NCI-H1694 (cell line): ENCODE data around the gene ZMIZ1.

ENCODE experiments used
- DNase-seq: peaks from one replicate; lab custom pipeline; 2025; lab: John Stamatoyannopoulos, UW

The ZMIZ1 gene

DNA sequence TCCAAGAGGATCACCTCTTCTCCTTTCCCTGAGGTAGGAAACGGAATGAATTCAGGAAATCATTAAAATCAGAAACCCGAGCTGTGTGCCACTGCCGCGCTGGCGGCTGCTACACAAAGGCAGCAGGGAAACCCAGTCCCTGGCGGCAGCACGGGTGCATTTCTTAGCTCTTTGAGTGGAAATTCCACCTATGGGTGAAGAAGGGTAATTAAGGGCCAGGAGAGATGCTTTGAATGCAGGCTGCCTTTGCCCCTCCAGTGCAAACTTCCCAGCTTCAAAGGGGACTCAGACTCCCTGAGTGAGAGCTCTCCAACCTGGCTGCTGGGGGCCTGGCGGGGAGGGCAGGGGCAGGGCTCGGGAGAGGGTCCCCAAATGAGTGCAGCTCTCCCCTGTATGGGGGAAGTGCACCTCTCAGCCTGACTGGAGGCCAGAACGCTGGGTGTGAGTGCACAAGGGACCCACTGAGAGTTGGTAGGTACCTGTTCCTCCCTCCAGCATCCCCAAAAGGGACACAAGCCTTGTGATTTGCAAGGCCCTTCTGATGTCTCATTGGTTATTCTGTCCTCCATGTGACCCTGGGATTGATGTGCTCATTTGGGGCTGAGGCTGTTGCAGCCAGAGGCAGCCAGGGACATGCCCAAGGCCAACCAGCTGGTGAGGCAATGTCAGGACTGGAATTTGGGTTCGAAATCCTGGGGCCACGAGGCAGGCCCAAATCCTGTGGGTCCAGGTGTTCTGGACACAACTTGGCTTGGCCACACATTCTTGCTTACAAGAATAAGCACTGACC is 16.3 kb upstream of the ZMIZ1 start:
- no peak for DNase-seq

DNA sequence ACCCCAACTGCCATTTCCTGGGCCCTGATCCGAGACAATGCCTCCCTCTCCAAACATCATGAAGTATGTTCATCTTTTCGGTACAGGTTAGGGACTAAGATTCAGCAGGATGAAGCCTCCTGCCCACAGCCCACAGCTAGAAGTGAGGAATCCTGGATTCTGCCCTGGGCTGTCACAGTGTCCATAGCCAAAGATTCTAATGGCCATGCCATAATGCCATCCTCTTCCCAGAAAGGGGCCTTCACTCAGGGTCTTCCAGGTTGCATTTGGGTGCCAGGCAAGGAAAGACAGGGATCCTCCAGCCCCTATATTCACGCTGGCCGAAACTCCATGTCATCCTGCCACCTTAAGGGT is 15.7 kb upstream of the ZMIZ1 start:
- no peak for DNase-seq

DNA sequence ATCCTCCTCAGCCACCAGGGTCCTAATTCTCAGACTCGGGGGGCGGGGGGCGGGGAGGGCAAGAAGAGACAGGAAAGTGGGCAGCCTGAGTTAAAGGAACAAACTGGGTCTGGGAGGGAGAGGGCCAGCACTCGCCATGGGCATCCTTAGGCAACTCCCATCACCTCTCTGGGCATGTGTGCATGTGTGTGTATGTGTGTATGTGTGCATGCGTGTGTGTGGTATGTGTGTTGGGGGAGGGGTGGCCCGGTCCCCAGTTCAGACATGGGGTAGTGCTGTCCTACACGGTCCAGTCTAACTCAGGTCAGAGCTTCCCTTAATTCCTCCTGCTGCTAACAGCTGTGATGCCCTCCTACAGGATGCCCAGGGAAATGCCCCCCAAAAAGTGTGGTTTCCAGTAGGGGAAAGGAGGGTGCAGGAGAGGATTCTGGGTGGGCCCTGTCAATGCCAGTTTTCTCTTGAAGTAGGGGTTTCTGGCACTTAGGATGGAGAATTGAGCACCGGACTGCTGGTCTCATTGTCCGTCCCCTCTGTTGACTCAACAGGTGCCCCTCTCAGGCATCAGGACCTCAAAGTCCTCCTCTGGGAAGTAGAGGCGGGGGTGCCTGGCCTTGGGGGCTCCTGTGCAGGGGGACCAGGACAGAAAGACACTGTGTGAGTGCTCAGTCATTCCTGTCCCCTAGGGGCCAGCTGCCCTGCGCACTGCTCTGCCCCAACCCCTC is 15.1 kb upstream of the ZMIZ1 start:
- no peak for DNase-seq

DNA sequence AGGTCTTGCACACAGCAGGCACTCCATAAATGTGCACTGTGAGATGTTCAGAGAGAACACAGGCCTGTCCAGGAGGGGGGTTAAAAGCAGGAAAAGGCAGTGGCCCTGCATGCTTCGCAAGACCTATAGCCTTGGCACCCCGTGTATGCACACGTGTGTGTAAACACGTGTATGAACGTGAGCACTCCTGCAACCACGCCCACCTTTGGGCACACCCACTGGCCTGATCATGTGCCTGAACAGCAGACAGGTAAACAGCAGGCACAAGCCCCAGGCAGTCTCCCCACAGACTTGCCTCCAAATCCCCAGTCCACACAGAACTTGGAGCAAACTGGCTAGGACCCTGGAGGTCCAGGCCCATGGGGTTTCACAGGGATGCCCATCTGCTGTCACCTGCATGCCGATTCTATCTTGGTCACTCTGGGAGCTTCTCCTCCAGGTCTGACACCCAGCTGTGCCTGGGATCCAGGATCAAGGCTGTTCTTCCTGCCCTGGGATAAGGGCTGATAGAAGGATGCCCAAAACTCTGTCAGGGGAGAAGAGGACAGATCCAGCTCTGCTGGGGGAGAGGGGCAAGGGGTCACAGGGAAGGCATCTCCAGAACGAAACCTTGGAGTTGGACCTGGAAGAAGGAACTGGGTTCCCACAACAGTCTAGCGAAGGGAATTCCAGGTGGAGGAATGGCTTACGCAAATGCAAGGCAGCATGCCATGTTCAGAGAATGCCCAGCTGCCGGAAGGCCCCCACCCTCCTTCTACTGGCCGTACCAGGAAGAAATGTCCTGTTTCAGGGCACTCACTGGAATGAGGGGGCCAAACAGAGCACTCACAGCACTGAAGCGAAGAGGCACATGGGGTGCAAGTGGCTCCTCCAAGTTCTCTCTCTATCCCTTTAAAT is 14.3 kb upstream of the ZMIZ1 start:
- no peak for DNase-seq

DNA sequence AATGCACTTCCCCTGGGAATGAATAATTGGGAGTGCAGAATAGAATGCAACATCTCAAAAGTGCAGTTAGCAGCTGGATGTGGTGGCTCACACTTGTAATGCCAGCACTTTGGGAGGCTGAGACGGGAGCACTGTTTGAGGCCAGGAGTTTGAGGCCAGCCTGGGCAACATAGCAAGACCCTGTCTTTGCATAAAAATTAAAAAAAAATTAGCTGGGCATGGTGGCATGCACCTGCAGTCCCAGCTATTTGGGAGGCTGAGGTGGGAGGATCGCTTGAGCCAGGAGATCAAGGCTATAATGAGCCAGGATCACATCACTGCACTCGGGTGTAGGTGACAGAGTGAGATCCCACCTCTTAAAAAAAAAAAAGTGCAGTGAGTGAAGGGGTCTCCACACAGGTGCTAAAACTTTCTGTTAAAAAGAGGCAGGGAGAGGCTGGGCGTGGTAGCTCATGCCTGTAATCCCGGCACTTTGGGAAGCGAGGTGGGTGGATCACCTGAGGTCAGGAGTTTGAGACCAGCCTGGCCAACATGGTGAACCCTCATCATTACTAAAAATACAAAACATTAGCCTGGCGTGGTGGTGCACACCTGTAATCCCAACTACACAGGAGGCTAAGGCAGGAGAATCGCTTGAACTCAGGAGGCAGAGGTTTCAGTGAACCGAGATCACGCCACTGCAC is 13.5 kb upstream of the ZMIZ1 start:
- DNase-seq, result no peak

DNA sequence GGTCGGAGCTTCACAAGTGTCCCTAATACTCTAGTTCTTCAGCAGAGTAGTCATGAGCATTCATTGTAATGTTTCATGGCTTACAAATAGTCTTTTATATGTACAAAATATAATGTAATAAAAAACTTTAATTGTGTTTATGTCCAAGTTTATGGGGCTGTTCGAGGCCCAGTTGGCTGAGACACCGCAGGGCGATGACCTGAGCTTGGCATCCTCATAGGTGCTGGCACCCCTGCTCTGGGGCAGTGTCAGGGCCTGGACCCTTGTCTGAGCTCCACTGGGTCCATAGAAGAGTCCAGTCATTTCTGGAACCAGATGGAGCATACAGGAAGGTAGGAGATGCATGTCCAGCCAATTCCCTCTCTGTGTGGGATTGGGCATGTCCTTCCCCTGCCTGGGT is 12.9 kb upstream of the ZMIZ1 start:
- DNase-seq, result no peak

DNA sequence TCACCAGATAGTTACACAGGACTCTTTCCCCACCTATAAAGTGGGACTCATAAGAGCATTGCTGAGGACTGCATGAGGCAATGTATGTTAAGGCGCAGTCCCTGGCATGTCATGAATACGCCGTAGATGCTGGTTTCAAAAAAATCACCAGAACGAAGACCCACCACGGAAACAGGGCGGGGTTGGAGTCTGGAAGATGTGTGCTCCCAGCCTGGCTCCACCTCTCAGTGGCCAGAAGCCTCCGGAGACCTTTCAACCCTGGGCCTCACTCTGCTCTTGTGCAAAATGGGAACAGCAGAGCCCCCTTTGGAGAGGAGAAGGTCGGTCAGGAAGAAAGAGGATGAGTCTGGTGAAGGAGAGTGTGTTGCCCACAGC is 12.4 kb upstream of the ZMIZ1 start:
- no peak for DNase-seq

DNA sequence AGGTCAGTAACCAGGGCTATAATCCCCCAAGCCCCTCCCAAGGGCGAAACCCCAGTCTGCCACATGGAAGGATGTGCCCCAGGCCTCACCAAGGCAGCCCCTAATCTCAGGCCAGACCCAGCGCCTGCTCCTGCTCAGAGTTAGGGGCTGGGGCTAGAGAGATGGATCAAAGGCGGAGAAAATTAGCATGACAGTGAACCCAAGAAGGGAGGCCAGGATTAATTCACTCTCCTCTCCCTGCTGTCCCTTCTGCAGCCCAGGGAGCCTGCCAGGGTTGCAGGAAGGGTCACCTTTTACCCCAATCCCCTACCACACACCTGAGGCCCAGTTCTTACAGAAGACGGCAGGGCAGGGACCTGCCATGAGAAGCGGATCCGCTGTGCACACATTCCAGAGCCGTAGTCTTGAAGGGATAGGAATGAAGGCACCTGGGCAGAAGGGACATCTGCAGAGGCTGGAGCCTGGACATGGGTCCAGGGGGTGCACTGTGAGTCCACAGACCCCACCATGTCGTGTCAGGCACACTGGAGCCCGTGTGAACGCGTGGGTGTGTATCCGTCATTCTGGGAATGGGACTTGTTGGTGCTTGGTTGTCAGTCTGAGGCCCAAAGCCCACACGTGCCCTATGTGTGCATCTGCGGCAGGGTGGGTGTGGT is 11.9 kb upstream of the ZMIZ1 start:
- no peak for DNase-seq

DNA sequence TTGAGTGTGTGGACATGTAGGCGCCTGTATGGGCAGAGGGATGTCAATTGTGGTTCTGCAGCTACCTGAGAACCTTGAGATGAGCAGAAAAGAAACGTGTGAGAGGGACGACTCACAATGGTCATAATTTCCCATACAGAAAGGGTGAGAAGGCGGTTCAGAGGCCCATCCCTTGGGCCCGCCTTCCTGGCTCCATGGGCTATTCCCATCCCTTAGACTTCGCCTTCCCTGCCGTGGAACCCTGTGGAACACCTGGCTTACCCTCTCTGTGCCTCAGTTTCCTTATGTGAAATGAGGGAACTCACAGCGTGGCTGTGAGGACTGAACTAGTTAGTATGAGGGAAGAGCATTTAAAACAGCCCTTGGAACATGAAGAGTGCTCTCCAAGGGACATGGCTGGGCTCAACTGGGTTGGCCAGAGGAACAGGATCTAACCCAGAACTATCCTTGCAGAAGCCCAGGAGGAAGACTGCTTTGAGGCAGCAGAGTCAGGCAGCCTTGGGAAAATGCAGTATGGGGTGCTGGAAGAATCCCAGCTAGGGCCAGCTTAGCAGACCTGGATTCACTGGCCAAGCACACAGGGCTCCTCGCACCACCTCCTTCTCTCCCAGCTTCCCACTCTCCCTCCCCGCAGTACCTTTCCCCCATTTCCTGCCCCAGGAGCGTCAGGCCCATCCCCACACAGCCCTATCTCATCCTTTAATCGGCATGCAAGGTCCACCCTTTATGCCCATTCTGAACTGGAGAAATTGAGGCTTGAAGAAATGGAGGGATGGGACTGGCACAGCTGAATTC is 11.1 kb upstream of the ZMIZ1 start:
- DNase-seq, result no peak

DNA sequence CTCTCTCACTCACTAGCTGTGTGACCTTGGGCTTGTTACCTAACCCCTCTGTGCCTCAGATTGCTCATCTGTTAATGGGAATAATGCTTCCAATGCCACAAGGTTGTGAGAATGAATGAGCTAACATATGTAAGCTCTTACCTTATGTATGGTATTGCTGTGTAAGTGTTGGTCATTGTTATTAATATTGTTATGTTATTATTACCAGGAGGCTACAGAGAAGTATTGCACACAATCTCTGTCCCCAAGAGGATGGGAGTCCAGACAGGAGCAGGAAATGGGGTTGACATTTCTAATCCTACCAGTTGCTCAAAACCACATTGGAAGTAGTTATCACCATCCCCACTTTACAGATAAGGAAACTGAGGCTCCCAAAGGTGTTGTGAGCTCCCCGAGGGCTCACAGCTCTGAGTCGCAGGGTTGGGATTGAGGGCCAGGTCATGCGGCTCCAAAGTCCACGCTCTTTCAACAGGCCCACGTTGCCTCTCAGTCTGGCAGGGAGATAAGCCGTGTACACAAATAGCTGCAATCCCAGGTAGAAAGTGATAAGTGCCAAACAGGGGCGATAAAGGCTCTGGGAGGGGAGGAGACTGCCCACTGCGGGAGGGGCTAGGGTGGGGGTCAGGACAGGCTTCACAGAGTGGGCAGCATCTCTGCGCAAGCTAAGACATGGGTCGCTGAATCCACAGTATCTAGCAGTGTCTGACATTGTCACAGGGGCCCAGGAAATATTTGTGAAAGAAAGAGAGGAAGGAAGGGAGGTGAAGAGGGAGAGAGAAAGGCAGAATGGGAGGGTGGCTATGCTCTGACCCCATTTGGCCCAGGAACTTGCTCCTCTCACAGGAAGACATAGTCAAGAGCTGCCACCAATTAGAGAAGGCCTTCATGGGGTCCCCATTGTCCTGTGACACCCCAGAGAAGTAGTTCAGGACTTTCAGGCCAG is 9.6 kb upstream of the ZMIZ1 start:
- DNase-seq, result no peak

DNA sequence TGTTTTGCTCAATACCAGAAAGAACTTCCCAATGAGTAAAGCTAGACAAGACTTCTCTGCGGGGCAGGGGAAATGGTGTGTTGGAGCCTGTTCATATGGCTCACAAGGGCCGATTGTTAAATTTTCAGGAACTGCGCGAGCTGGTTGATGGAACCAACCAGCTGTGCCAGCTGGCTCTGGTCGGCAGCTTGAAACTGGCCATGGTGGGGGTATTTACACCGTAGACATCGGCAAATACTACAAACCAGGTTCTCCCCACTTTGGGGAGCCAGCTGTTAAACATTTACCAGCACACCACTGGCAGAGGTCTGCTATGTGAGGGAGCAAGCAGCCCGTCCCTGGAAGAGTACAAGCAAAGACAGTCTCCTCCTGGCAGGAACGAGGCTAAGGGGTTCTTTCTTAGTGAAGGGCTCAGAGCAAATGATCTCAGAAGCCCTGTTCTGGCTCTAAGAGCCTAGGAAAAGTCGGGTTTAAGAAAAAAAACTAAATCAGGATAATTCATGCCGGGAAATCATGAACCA is 8.8 kb upstream of the ZMIZ1 start:
- no peak for DNase-seq

DNA sequence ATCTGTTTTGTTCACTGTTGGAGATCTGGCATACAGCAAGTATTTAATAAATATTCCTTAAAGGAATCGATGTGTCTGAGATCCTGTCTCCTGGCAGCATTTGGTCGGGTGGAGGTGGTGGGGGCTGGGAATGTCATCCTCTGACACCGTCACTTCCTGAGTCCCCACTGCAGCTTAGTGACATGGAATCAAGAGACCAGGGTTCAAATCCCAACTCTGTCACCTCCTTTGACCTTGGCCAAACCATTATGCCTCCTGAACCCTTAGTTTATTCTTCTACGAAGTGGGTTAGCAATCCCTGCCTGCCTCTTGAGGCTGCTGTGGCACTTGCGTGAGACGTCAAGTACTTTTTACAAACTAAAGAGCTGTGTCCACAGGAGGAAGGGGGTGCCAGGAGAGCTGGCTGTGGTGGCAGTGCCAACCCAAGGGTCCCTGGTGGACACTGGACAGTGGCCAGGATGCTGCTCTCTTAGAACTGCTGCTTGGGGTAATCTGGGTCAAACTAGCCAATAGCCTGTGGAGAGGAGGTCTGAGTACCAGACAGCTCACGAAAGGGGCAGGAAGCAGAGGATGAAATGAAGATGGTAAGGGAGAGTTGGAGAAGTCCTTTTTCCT is 8.0 kb upstream of the ZMIZ1 start:
- no peak for DNase-seq

DNA sequence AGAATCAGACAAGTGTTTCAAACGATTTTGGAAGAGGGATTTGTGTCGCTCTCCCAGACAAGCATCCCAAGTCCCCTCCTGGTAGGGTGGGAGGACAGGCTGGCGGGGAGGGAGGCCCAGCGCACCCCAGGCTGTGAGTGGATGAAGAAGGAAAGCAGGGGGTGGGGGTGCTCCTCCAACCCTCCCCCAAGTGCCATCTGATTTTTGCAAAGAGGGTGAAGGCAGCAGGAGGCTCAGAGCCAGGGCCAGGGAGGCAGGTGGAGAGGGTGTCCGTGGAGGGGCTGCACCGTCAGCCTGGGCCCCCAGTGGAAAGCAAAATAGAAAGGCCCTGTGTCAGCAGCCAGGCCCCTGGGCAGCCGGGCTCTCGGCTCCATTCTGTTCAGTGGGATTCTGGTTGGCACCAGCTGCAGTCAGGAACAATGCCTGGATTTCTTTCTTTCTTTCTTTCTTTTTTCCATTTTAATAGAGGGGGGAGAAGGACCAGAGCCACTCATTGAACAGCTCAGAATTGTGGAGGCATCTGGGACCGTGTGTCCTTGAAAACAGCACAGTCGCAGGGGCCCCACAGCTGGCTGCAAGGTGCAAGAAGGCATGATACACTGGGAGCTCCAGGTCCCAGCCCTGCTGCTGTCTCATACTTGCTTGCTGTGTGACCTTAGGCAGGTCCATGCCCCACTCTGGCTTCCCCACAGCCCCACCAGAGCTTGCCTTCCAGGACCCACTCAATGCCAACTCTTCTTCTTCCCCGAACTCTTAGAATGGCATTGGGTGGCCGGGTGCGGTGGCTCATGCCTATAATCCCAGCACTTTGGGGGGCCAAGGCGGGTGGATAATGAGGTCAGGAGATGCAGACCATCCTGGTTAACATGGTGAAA is 7.1 kb upstream of the ZMIZ1 start:
- DNase-seq, result no peak

DNA sequence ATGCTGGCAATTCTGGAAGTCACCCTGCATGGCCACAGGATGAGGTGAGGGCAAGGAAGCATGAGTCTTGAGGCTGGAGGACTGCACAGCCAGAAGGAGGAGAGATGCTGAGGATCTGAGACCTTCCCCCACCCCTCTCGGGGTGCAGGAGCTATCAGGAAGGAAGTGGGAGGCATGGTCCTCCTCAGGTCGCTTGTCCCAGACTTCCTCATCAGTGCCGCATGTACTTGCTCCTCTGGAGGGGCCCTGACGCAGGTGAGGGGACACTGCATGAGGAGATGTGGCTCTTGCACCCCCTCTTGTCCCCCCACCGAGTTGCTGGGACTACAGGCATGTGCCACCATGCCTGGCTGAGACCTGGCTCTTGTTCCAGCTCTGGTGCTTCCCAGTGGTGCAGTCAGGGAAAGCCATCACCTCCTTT is 5.7 kb upstream of the ZMIZ1 start:
- DNase-seq, result no peak

DNA sequence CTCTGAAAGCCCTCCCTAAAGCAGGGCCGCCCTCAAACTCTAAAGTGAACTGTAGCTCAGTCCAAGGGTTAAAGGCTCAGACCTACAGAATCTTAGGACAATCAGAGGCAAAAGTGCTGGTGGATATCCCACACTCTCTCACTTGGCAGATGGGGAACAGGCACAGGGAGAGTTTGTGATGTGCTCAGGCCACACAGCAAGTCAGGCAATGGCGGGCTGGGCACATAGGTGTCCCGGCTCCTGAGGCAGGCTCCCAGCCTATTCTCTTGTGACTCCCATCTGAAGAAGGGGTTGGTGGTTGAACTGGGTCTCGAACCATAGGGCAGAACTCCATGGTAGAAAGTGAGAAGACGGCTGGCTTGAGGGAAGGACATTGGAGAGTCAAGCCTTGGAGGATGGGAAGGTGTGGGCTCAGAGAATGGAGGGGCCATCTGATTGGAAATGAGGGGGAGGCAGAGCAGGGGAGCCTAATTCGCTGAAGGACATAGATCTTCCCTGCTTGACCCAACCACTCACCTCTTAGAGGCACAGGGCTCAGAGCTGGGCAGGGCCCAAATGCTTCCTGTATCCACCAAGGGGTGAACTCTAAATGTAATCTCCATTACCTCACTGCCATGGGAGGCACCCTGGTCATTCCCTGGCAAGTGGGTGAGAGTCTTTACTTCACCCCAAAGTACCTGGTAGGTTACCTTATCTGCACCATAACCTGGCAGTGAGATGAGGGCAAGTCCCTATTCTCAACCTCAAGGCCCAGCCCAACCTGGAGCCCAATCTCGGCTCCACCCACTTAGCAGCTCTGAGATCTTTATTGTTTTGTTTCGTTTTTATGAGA is 4.9 kb upstream of the ZMIZ1 start:
- no peak for DNase-seq

DNA sequence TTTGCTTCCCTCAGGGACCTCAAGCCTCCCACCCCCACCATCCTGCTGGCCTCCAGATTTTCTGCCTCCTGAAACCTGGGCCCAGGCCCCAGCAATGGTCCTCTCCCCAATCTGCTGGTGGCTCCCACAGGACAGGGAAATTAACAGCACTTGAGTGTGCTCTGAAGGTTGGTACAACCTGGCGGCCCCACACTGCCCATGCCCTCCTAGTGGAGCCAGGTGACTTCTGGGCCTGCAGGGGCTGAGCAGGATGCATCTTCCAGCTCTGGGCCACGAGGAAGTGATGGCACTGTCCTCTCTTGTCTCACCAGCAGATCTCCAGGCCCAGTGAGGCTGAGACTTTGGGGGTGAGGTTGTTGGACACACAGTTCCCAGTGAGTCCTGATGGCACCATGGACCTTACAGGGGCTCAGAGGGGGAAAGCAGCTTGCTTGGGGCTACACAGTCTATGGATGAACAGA is 3.6 kb upstream of the ZMIZ1 start:
- no peak for DNase-seq

DNA sequence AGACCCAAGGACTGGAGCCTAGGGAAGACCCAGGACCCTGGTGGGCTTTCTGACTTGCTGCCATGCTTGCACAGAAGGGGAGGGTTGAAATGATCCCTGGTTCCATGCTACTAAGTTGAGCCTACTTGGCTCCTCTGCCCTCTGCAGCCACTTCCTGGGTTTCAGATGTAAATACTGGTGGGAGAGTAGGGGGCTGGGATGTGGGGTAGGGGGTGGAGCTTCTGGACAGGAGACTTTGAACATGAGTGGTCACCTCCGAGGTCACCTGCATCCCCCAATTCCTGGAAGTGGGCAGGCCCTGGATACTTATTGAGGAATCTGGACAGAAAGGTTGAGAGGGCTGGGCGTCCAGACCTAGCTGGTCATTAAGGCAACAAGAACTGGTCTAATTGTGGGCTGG is 2.9 kb upstream of the ZMIZ1 start:
- no peak for DNase-seq
